K562 treated with DMSO at 1 percent for 48 hours (cell line): ENCODE measurements around the gene SQOR. TPM values are rescaled to one million over a fixed set of nuclear protein-coding genes. Genes with fewer than 3 reads are reported as not detected.

Source experiments
- total RNA-seq: library from RNA; unstranded; fragments of 300-600 nt; gene quantifications from 2 replicates; pipeline ENCODE4 v1.2.3, GENCODE V29; 2022; ENCODE audit warnings: low replicate concordance; ENCODE audit errors: extremely low read depth

SQOR gene
- not detected in 2 replicates for total RNA-seq

DNA sequence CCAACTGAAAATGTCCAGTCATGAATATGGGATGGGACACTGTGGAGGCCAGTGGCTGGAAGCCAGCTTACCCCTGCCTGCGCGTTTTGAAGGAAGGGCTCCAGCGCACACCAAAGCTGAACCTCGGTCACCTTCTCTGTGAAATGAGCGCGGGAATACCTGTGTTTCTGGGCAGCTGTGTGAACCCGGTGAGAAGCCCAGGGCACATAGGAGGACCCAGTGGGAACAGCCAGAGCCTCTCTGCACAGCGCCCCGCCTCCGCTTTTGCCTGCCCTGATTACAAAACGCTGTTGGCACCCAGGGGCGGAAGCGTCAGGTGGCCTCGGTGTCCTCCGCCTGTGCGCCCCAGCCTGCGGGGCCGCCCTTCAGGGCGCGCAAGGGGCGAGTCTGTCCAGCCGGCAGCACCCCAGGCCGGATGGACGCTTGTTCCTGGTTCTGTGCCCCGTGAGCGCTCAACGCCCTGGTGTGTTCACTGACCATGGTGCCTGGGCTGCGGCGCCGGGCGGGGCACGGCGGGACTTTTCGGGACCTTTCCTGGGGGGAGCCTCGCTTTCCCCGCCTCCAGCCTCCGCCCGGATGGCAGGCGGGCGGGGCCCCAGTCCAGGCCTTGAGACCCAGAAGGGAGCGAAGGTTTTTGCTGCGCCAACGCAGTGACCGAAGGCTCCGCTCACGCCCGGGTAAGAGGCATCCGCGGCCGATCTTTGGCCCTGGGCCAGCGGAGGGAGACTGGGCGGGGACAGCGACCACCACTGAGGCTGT, at the start of gene SQOR:
SQOR (plus strand) TSS at position 598 of the 759 bp plus-strand sequence. CDS start 23,895 bp downstream, outside the sequence.

GRCh38 chr15:45587095-45587862, 47.5 kb upstream of the SQOR start, which contains the start of gene BLOC1S6:
Gene BLOC1S6 (plus strand): TSS chr15:45587379. CDS start chr15:45587444, 65 bp downstream.

Other genes starting within 250 kb of the SQOR start
- gene SLC30A4, start 112.3 kb upstream of the SQOR start, total RNA-seq, result not detected in 2 replicates
- gene BLOC1S6, start 47.6 kb upstream of the SQOR start, total RNA-seq, result not detected in 2 replicates